ENCODE measurements around the gene PPP1R12C.

DNA sequence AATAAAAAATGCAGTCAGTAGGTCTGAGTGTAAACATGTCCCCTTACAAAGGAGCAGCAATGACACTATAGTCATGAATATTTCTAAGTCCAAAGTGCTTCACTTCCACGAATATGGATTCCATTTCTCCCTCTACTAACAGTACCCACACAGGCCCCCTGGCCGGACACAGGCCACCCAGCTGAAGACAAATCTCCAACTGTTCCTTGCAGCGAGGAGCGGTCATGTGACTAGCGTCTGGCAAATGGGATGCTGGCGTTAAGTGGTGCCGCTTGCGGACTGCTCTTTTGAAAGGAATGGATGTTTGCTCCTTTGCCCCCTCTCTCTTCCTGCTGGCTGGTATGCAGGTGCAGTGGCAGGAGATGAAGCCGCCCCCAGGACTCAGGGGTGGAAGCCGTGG, 16.2 kb downstream of the PPP1R12C start:
- TF ChIP-seq, protein P1, sequence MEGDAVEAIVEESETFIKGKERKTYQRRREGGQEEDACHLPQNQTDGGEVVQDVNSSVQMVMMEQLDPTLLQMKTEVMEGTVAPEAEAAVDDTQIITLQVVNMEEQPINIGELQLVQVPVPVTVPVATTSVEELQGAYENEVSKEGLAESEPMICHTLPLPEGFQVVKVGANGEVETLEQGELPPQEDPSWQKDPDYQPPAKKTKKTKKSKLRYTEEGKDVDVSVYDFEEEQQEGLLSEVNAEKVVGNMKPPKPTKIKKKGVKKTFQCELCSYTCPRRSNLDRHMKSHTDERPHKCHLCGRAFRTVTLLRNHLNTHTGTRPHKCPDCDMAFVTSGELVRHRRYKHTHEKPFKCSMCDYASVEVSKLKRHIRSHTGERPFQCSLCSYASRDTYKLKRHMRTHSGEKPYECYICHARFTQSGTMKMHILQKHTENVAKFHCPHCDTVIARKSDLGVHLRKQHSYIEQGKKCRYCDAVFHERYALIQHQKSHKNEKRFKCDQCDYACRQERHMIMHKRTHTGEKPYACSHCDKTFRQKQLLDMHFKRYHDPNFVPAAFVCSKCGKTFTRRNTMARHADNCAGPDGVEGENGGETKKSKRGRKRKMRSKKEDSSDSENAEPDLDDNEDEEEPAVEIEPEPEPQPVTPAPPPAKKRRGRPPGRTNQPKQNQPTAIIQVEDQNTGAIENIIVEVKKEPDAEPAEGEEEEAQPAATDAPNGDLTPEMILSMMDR (IDR thresholded peaks at IDR 0.05; ENCODE audit: low read depth, low read length) = no peak
- TF ChIP-seq POLR2A (IDR thresholded peaks at IDR 0.05; ENCODE audit: extremely low read depth, insufficient read length) (no peak), MYC (IDR thresholded peaks at IDR 0.05; ENCODE audit: low read depth, low read length) (no peak)
- TF ChIP-seq, protein P2, sequence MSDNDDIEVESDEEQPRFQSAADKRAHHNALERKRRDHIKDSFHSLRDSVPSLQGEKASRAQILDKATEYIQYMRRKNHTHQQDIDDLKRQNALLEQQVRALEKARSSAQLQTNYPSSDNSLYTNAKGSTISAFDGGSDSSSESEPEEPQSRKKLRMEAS (IDR thresholded peaks at IDR 0.05; ENCODE audit: low read depth, low read length) = no peak

Data from NB4 (cell line).